Activated CD8-positive, alpha-beta memory T cell treated with anti-CD3 and anti-CD28 coated beads for 4 hours (primary cell): ENCODE data around the gene DRGX.

Experiments used
- DNase-seq, 2 donors: peaks; one replicate each; pipeline ENCODE4 v3.0.0-alpha.2; 2020; ENCODE audit warnings: low read depth in 2 of 2

DRGX gene

GRCh38 chr10:49319206-49319605 is 76.7 kb downstream of the DRGX start:
- DNase-seq = no peak

- no peak for DNase-seq
Observed at GRCh38 chr10:49318755-49319154, 77.1 kb downstream of the DRGX start.

- DNase-seq = no peak
Observed at GRCh38 chr10:49318028-49318427, 77.9 kb downstream of the DRGX start.

- DNase-seq = no peak
Observed at GRCh38 chr10:49314806-49315205, 81.1 kb downstream of the DRGX start.
